Glutamatergic neuron (in vitro differentiated cells): Measurements from ENCODE around the gene PDE7B. TPM values are rescaled to one million over a fixed set of nuclear protein-coding genes. Genes with fewer than 3 reads are reported as not detected.

ENCODE experiments used
- DNase-seq: peaks from one replicate; pipeline ENCODE4 v3.0.0; 2022
- H3K27ac Mint-ChIP-seq: one replicate; pipeline ENCODE4 v1.8.0; 2020; ENCODE audit warnings: mild to moderate bottlenecking, mixed read lengths, inconsistent platforms; ENCODE audit not compliant: unreplicated experiment
- H3K27me3 Mint-ChIP-seq: one replicate; pipeline ENCODE4 v1.8.0; 2020; ENCODE audit warnings: mild to moderate bottlenecking, moderate library complexity, mixed read lengths, inconsistent platforms; ENCODE audit not compliant: unreplicated experiment
- H3K36me3 Mint-ChIP-seq: one replicate; pipeline ENCODE4 v1.8.0; 2020; ENCODE audit warnings: mild to moderate bottlenecking, mixed read lengths, inconsistent platforms; ENCODE audit not compliant: unreplicated experiment
- H3K4me1 Mint-ChIP-seq: one replicate; pipeline ENCODE4 v1.8.0; 2020; ENCODE audit warnings: mild to moderate bottlenecking, low read depth, mixed read lengths, inconsistent platforms; ENCODE audit not compliant: unreplicated experiment
- H3K4me3 Mint-ChIP-seq: one replicate; pipeline ENCODE4 v1.8.0; 2020; ENCODE audit warnings: mild to moderate bottlenecking, mixed read lengths, inconsistent platforms; ENCODE audit not compliant: unreplicated experiment
- H3K9me3 Mint-ChIP-seq: one replicate; pipeline ENCODE4 v1.8.0; 2020; ENCODE audit warnings: mild to moderate bottlenecking, moderate library complexity, mixed read lengths, inconsistent platforms; ENCODE audit not compliant: unreplicated experiment
- total RNA-seq: library from RNA; stranded (reverse); fragmentation: NEBNext Ultra II Directional; extraction: Animal tissue kit (Norgen Biotek cat#: 25700); gene quantifications from one replicate; pipeline ENCODE4 v1.2.1, GENCODE V29; 2021; ENCODE audit not compliant: unreplicated experiment
- TF ChIP-seq, protein P1 (sequence below): fragments of 200-600 bp; sonication (generic); IDR thresholded peaks from one replicate; pipeline ENCODE4 v1.5.0; 2021; ENCODE audit not compliant: partially characterized antibody, unreplicated experiment

The PDE7B gene
- total RNA-seq, 1 donor from 2014 or later: not detected

DNA sequence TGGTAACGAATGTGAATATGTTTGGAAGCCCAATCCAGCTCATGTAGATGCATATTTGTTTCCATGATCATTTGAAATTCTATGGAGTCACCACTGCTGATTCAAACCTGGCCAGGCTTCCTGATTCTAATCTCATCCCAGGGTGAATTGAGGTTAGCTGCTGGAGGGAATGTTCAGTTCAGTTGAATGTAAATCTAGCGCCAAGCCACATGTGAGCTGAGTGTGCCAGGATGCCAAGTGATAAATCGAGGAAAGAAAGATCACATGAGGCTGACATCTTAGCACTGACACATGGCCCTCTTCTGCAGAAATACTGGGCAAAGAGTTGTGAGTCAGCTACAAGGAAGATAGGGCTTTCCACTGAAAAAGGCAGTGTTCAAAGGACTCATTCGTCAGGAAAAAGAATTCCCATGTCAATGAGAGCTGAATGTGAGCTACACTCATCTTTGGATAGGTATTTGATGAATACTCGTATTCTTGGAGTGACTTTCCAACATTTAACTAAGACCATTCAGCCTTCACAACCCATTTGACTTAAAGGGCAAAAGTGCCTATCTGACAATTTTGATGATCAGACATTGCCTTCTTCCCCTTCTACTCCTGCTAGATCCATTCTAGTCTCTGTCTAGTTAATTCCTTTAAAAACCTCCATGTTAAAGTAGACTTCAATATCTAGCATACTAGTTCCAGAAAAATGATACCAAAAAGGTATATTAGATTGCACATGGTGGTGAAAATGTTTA is 226.5 kb downstream of the PDE7B start:
- no peak overlapping the region for H3K27ac Mint-ChIP-seq
- no peaks in the 10 kb centered on the region for H3K27me3 Mint-ChIP-seq
- H3K36me3 Mint-ChIP-seq: no peaks in the 10 kb centered on the region
- no peak for DNase-seq
- no peaks in the 10 kb centered on the region for H3K4me1 Mint-ChIP-seq
- H3K9me3 Mint-ChIP-seq: peaks cover 1% of the 10 kb centered on the region
- no peak overlapping the region for H3K4me3 Mint-ChIP-seq
- TF ChIP-seq, protein P1, sequence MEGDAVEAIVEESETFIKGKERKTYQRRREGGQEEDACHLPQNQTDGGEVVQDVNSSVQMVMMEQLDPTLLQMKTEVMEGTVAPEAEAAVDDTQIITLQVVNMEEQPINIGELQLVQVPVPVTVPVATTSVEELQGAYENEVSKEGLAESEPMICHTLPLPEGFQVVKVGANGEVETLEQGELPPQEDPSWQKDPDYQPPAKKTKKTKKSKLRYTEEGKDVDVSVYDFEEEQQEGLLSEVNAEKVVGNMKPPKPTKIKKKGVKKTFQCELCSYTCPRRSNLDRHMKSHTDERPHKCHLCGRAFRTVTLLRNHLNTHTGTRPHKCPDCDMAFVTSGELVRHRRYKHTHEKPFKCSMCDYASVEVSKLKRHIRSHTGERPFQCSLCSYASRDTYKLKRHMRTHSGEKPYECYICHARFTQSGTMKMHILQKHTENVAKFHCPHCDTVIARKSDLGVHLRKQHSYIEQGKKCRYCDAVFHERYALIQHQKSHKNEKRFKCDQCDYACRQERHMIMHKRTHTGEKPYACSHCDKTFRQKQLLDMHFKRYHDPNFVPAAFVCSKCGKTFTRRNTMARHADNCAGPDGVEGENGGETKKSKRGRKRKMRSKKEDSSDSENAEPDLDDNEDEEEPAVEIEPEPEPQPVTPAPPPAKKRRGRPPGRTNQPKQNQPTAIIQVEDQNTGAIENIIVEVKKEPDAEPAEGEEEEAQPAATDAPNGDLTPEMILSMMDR: no peak

DNA sequence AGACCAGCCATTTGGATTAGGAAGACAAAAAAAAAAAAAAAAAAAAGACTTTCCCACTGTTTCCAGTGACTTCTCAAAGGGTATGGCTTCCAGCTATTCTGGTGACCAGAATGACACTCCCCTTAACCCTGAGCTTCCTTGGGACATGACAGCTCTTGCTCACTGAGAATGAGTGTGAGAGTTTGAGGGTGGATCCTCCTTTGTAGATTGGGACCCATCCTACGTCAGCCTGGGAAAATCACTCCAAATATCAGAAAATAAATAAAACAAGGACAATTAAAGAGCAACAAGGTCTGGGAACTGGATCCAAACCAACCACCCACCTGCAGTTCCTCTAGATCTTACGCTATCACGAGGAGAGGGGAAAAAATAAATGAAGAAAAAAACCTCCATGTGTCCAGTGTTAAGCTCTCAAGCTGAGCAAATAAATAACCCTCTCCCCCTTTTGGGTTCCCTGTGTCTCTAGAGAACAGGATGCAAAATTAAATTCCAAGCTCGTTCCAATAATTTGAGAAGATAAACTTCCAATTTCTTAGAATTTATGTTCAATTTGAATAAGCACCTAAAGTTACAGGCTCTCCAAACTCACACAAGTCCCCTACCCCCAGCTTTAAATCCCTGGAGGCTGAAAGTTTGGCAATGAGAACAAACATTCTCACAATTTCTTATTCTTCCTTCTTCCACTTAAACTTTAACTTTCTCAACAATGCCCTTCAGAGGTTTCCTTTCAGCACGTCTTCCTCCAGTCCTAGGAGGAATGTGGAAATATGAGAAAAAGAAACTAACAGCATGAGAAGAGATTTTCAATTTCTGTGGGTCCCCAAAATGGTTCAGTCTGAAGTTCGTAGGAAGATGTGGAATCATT is 228.4 kb downstream of the PDE7B start:
- H3K4me3 Mint-ChIP-seq: no peak overlapping the region
- no peaks in the 10 kb centered on the region for H3K36me3 Mint-ChIP-seq
- peaks cover 1% of the 10 kb centered on the region for H3K9me3 Mint-ChIP-seq
- no peaks in the 10 kb centered on the region for H3K27me3 Mint-ChIP-seq
- no peak overlapping the region for H3K27ac Mint-ChIP-seq
- H3K4me1 Mint-ChIP-seq: no peaks in the 10 kb centered on the region
- TF ChIP-seq, protein P1: no peak
- no peak for DNase-seq

DNA sequence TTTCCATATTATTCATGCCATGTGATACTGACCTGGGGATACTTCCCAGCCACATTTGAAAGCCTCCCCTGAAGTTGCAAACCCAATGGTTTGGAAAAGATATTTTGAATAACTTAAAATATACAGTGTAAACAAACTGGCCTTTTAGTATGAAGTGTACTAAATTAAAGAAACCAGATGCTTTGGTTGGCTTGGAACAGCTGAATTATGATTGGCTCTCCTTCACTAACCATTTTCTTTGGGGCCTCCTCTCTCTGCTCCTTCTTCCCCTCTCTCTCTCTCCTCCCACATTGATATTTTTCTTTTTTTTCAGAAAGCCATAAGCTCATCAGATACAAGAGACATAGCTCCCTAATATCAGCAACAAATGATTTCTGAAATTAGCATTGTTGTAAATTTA is 232.0 kb downstream of the PDE7B start:
- Mint-ChIP-seq H3K36me3 (no peaks in the 10 kb centered on the region), H3K4me3 (no peak overlapping the region), H3K9me3 (no peaks in the 10 kb centered on the region), H3K27ac (no peak overlapping the region), H3K4me1 (no peaks in the 10 kb centered on the region), H3K27me3 (no peaks in the 10 kb centered on the region)
- DNase-seq: no peak
- TF ChIP-seq, protein P1: no peak

DNA sequence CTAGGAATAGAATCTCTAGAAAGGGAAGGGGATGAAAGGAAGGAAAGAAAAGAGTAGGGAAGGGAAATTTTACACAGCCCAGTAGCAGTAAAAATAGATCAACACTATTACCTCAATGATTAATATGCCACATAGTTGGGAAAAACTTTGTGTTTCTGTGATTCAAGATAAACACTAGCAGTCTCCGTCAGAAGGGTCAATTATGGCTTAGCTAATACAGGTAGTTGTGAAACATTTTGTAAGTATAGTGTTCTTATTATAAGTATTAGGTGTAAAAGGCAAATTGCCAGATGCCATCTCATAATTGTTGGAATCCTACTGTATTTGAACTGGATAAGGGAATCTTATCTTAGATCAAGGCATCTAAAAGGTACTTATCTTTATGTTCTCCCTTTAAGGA is 232.9 kb downstream of the PDE7B start:
- Mint-ChIP-seq H3K36me3 (no peaks in the 10 kb centered on the region), H3K4me3 (no peak overlapping the region), H3K27ac (no peak overlapping the region), H3K4me1 (no peaks in the 10 kb centered on the region), H3K27me3 (no peaks in the 10 kb centered on the region), H3K9me3 (no peaks in the 10 kb centered on the region)
- TF ChIP-seq, protein P1: no peak
- DNase-seq: no peak
